Skeletal muscle satellite cell (primary cell): ENCODE results near the gene RIPOR3. TPM values are rescaled to one million over a fixed set of nuclear protein-coding genes. Genes with fewer than 3 reads are reported as not detected.

Experiments used
- H3K27me3 ChIP-seq: 2 replicates; pipeline ENCODE4 v1.7.0; 2013; ENCODE audit warnings: low read length; ENCODE audit not compliant: control insufficient read depth, insufficient read depth
- H3K36me3 ChIP-seq: 2 replicates; pipeline ENCODE4 v1.7.0; 2013; ENCODE audit warnings: mild to moderate bottlenecking, control low read depth, low read length; ENCODE audit not compliant: insufficient read depth
- H3K4me1 ChIP-seq: 2 replicates; pipeline ENCODE4 v1.7.0; 2013; ENCODE audit warnings: low read length; ENCODE audit not compliant: control insufficient read depth, insufficient read depth
- H3K4me2 ChIP-seq: 2 replicates; pipeline ENCODE4 v1.7.0; 2013; ENCODE audit warnings: mild to moderate bottlenecking, low read length
- H3K4me3 ChIP-seq: 2 replicates; pipeline ENCODE4 v1.7.0; 2013; ENCODE audit warnings: low read length
- H3K9ac ChIP-seq: 2 replicates; pipeline ENCODE4 v1.7.0; 2013; ENCODE audit warnings: mild to moderate bottlenecking, low read depth, low read length, moderate library complexity
- H3K9me3 ChIP-seq: replicated peaks from 2 replicates; pipeline ENCODE4 v1.7.0; 2013; ENCODE audit warnings: mild to moderate bottlenecking, control low read depth, low read length
- total RNA-seq: library from RNA; depleted of rRNA; stranded (reverse); fragments of >200 nt; gene quantifications from 2 replicates; pipeline ENCODE4 v1.2.3, GENCODE V29; 2012; rRNA removed

RIPOR3 gene
- 1.3 and 2.8 TPM in 2 replicates for total RNA-seq

DNA sequence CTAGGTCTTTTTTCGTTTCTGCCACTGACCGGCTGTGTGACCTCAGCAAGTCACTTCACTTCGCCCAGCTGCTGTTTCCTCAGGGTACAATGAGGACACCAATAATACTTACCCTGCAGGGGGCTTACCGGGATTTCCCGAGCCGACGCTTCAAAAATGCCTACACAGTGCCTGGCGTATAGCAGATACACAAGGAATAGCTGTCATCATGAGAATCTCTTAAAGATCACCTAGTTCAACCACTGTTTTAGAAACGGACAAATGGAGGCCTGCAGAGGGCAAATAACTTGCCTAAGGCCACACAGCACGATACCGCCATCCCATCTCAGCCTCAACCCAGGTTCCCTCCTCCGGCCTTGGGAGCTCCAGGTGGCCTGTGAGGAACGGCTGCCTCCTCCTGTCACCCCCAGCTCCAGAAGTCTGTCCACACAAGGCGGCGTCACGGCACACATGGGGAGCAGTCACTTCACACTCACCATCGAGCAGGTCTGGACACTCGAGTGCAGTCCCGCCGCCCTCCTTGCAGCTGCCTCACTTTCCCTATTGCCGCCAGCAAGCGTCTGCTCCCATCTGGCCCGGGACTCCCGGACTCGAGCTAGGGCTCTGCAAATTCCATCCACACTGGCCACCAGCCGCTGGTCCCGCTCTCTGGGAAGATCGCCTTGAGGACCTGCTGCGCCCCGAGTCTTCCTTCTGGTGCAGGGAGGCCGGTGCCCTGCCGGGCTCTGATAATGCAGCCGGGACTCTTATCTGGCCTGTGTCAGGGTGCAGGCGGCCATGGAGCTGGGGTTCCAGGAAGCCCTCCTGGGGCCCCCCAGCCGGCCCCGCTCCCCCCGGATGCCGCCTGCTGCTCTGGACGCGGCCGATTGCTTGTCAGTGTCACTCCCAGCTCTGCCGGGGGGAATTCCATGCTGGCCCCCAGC, at the start of gene RIPOR3:
Gene RIPOR3 (minus strand): TSS at position 893 of the 923 bp plus-strand sequence. CDS start 414 bp downstream, at position 479.
- Histone ChIP-seq H3K4me3 (peak within 1 kb of the TSS; percentile 23), H3K4me1 (no peaks in the 10 kb centered on the region), H3K9ac (no peak within 1 kb of the TSS), H3K36me3 (no peaks in the 10 kb centered on the region), H3K4me2 (peak within 1 kb of the TSS; percentile 57), H3K9me3 (no peaks in the 10 kb centered on the region), H3K27me3 (peaks cover 67% of the 10 kb centered on the region)

DNA sequence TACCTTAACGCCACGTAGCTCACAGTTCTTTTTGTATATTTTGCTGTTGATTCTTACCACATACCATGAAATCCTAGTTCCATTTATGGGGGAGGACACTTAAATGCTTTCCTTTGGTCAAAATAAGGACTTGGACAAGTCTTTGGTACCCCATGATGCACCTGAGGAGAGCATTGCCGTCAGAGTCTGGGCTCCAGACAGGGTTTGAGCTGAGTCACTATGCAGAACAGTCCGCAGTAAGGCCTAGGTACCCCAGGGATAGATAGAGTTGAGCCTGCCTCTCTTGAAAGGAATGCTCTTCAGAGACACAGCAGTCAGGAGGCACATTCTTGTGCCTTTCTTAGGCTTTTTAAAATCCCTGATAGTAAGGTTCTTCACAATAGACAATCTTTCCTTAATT, 46.0 kb upstream of the RIPOR3 start:
- H3K36me3 ChIP-seq, result no peaks in the 10 kb centered on the region
- no peak overlapping the region for H3K4me2 ChIP-seq
- no peaks in the 10 kb centered on the region for H3K9me3 ChIP-seq
- no peak overlapping the region for H3K9ac ChIP-seq
- H3K4me3 ChIP-seq, result no peak overlapping the region
- peaks cover 4% of the 10 kb centered on the region for H3K4me1 ChIP-seq
- peaks cover 16% of the 10 kb centered on the region for H3K27me3 ChIP-seq

DNA sequence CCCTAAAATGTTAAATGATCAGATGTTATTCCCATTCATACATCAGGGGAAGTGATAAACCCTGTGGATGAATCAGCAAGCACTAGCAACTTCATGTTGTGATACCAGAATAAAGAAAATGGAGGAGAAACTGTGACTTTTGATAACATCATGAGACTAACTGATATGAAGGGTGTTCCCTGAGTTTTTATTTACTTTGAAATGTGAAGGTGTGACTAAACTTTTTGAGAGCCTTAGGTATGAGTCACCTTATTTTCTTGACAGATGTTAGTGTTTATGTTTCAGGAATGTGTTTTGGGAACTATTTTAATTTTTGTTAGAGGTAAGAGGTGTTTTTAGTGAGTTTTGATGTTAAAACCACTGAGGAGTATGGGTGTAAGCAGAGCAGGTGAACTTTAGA, 44.5 kb upstream of the RIPOR3 start:
- no peaks in the 10 kb centered on the region for H3K9me3 ChIP-seq
- no peaks in the 10 kb centered on the region for H3K36me3 ChIP-seq
- no peak overlapping the region for H3K4me2 ChIP-seq
- H3K9ac ChIP-seq, result no peak overlapping the region
- H3K27me3 ChIP-seq, result peaks cover 27% of the 10 kb centered on the region
- H3K4me1 ChIP-seq, result peaks cover 7% of the 10 kb centered on the region
- H3K4me3 ChIP-seq, result no peak overlapping the region

DNA sequence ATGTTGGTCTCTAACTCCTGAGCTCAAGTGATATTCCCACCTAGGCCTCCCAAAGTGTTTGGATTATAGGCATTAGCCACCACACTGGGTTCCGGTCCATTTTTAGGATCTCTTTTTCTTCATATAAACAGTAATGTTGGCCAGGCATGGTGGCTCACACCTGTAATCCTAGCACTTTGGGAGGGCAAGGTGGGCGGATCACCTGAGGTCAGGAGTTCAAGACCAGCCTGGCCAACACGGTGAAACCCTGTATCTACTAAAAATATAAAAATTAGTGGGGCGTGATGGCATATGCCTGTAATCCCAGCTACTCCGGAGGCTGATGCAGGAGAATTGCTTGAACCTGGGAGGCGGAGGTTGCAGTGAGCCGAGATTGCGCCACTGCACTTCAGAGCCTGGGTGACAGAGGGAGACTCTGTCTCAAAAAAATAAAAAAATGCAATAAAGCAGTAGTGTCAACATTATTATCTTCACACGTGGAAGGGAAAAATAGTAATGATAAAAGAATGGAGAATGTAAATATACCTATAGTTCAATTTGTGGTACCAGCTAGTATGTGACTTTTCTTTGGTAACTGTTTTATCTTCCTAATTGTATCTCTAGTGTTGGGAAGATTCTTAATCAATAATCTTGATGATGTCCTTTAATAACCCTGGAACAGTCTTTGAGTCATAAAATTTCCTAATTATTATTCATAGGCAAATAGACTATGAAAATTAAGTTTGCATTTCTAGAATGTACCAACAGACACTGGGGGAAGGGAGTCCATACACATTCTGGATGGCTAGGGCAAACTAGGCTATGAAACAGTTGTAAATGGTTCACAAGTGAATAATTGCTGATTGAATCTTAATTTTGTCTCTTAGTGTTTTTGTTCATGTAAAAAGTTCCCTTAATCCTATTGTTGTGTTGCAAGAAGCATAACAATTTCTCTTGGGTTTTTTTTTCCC, 43.7 kb upstream of the RIPOR3 start:
- Histone ChIP-seq H3K4me2 (no peak overlapping the region), H3K27me3 (peaks cover 27% of the 10 kb centered on the region)

GRCh38 chr20:50733644-50734349, 42.5 kb upstream of the RIPOR3 start:
- Histone ChIP-seq H3K9me3 (no peaks in the 10 kb centered on the region), H3K36me3 (no peaks in the 10 kb centered on the region), H3K4me3 (no peak overlapping the region), H3K27me3 (peaks cover 27% of the 10 kb centered on the region), H3K9ac (no peak overlapping the region), H3K4me2 (no peak overlapping the region), H3K4me1 (peaks cover 16% of the 10 kb centered on the region)

More for the DNA sequence above, 43.7 kb upstream of the RIPOR3 start:
- H3K4me3 ChIP-seq, result no peak overlapping the region
- H3K4me1 ChIP-seq, result peaks cover 15% of the 10 kb centered on the region
- no peaks in the 10 kb centered on the region for H3K36me3 ChIP-seq
- H3K9me3 ChIP-seq, result no peaks in the 10 kb centered on the region
- H3K9ac ChIP-seq, result no peak overlapping the region

GRCh38 chr20:50731930-50732690, 40.8 kb upstream of the RIPOR3 start:
- H3K27me3 ChIP-seq, result peaks cover 23% of the 10 kb centered on the region
- H3K36me3 ChIP-seq, result no peaks in the 10 kb centered on the region
- peak overlapping the region; percentile 92 for H3K4me3 ChIP-seq
- peaks cover 18% of the 10 kb centered on the region for H3K4me1 ChIP-seq
- peak overlapping the region; percentile 98 for H3K4me2 ChIP-seq
- H3K9me3 ChIP-seq, result no peaks in the 10 kb centered on the region
- no peak overlapping the region for H3K9ac ChIP-seq

- peak within 1 kb of the TSS; percentile 92 for H3K4me3 ChIP-seq
- H3K9ac ChIP-seq, result peak within 1 kb of the TSS; percentile 39
- H3K4me2 ChIP-seq, result peak within 1 kb of the TSS; percentile 98
- H3K9me3 ChIP-seq, result no peaks in the 10 kb centered on the region
- no peaks in the 10 kb centered on the region for H3K36me3 ChIP-seq
- peaks cover 21% of the 10 kb centered on the region for H3K4me1 ChIP-seq
- peaks cover 23% of the 10 kb centered on the region for H3K27me3 ChIP-seq
Observed at GRCh38 chr20:50731055-50731929, 40.0 kb upstream of the RIPOR3 start, which contains the start of gene PARD6B. TSS of gene PARD6B (plus strand) at chr20:50731580. CDS start at chr20:50731787, 207 bp downstream.

DNA sequence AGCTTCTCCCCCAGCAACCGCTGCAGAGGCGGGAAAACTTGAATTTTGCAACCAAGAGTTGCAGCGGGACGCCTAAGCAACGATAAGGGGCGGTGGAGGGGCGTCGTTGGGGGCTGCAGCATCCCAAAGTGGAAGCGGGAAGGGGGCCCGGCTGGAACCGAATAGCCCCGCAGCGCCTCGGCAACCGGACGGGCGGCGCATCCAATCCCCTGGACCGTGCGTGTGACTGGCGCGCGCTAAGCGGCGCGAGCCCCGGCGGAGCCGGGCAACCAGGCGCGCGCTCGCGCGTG, 39.4 kb upstream of the RIPOR3 start:
- Histone ChIP-seq H3K9ac (peak overlapping the region; percentile 39), H3K4me1 (peaks cover 22% of the 10 kb centered on the region), H3K9me3 (no peaks in the 10 kb centered on the region), H3K4me2 (peak overlapping the region; percentile 98), H3K4me3 (peak overlapping the region; percentile 92), H3K27me3 (peaks cover 23% of the 10 kb centered on the region), H3K36me3 (no peaks in the 10 kb centered on the region)

DNA sequence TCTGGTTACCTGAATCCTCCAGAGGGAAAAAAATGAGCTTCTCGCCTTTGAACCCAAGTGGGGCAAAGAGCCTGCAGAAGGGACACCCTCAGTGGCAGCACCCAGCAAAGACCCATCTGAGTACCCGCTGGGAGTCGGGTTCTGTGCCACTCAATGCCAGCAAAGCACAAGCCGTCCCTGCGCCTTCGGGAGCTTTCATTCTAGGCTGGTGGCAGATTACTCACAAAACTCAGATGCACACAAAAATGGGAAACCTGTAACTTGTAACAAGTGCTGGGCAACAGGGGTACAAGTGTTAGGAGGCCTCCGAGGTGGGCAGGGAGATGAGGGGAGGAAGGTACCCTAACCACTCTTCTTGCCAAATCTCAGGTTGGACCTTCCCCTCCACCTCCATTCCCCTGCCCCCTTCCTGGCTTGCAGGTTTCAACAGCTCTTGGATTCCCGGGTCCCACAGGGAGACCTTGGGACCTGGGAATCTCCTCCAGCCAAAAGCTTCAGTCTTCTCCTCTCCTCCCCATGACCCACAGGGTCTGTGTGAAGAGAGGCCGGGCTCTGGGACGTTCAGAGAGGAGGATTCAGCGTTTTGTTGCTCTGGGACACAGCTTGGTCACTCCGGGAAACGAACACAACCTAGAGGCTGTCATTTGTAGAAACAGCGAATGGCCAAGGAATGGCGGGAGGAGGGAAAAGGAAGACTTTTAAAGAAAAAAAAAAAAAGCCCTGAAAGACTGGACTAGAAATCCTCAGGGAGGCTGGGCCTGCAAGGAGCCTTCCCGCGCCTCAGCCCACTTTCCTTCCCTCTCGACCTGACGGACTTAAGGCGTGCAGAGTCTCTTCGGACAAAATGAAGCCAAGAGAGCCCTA, 38.8 kb upstream of the RIPOR3 start:
- Histone ChIP-seq H3K4me3 (peak overlapping the region; percentile 92), H3K9me3 (no peaks in the 10 kb centered on the region), H3K4me2 (peak overlapping the region; percentile 98), H3K36me3 (no peaks in the 10 kb centered on the region), H3K27me3 (peaks cover 23% of the 10 kb centered on the region), H3K4me1 (peaks cover 27% of the 10 kb centered on the region), H3K9ac (peak overlapping the region; percentile 39)
